Prostate gland (tissue), 2 donors: ENCODE results near the gene PODXL2. TPM values are rescaled to one million over a fixed set of nuclear protein-coding genes. Genes with fewer than 3 reads are reported as not detected.

Experiments used
- DNase-seq: peaks from one replicate; pipeline ENCODE4 v3.0.0-alpha.2; 2019; ENCODE audit warnings: low spot score
- H3K27ac ChIP-seq, 2 donors: fragments of 200-600 bp; sonication (generic); 2 replicates each; pipeline ENCODE4 v1.5.1; 2017 to 2019
- H3K27me3 ChIP-seq: fragments of 200-600 bp; sonication (generic); replicated peaks from 2 replicates; pipeline ENCODE4 v1.5.1; 2019; ENCODE audit not compliant: insufficient read depth
- H3K36me3 ChIP-seq, 2 donors: fragments of 200-600 bp; sonication (generic); 1 replicate in 1 of 2; 2 replicates in 1 of 2; pipeline versions ENCODE4 v1.5.1 to v1.8.1; 2017 to 2019
- H3K4me1 ChIP-seq: fragments of 200-600 bp; sonication (generic); replicated peaks from 2 replicates; pipeline ENCODE4 v1.5.1; 2019
- H3K4me3 ChIP-seq, 2 donors: fragments of 200-600 bp; sonication (generic); 2 replicates each; pipeline ENCODE4 v1.5.1; 2017 to 2019
- H3K9me3 ChIP-seq: fragments of 200-600 bp; sonication (generic); 2 replicates; pipeline ENCODE4 v1.5.1; 2017
- POLR2A ChIP-seq: fragments of 450-650 bp; IDR thresholded peaks from one replicate; pipeline ENCODE4 v1.6.1; 2016; ENCODE audit warnings: antibody characterized with exemption, mild to moderate bottlenecking
- POLR2AphosphoS5 ChIP-seq: sonication (generic); formaldehyde crosslinking; IDR thresholded peaks from one replicate; pipeline ENCODE4 v1.6.1; 2017; ENCODE audit warnings: antibody characterized with exemption
- WGBS: methylation state at CpG from one replicate; pipeline ENCODE4 v1.1.5; 2018; 5-methylcytosine and 5-hydroxymethylcytosine counted together
- intact Hi-C: fragments of 100-400 bp; cut with DNase I; formaldehyde crosslinking; loops from one replicate; pipeline ENCODE4 v1.14.2; 2022
- total RNA-seq, 2 donors: library from RNA; depleted of rRNA; stranded (reverse); fragments of >200 nt; gene quantifications; one replicate each; pipeline ENCODE4 v1.1.0, GENCODE V29; 2016
- TF ChIP-seq, protein P1 (sequence below), 4 experiments: fragments of 200-600 bp in 2 of 4; fragments of 450-650 bp in 2 of 4; sonication (generic) in 2 of 4; IDR thresholded peaks; 1 replicate in 3 of 4; 2 replicates in 1 of 4; pipeline ENCODE4 v1.5.1; 2016 to 2019; ENCODE audit warnings: antibody characterized with exemption in 4 of 4, mild to moderate bottlenecking in 2 of 4, moderate library complexity in 2 of 4

PODXL2 gene
- total RNA-seq, 2 donors from 2014 or later, result 63.9 to 73.7 TPM

GRCh38 chr3:127697551-127698240, 68.7 kb downstream of the PODXL2 start:
- intact Hi-C loops, result loop anchor here (2.0 to 5.0 kb wide), 2 partner anchors 40 to 125 kb away; partner anchors contain the start of gene MGLL
- Histone ChIP-seq H3K27me3 (no peaks in the 10 kb centered on the region), H3K4me3 (no peak overlapping the region), H3K4me1 (peaks cover 13% of the 10 kb centered on the region), H3K36me3 (no peaks in the 10 kb centered on the region), H3K9me3 (no peaks in the 10 kb centered on the region), H3K27ac (peak overlapping the region; percentile 74 to 82)
- DNase-seq, result peak; percentile 59
- 20% methylated on average over 16 of the region's 16 CpGs for WGBS
- TF ChIP-seq, protein P1, sequence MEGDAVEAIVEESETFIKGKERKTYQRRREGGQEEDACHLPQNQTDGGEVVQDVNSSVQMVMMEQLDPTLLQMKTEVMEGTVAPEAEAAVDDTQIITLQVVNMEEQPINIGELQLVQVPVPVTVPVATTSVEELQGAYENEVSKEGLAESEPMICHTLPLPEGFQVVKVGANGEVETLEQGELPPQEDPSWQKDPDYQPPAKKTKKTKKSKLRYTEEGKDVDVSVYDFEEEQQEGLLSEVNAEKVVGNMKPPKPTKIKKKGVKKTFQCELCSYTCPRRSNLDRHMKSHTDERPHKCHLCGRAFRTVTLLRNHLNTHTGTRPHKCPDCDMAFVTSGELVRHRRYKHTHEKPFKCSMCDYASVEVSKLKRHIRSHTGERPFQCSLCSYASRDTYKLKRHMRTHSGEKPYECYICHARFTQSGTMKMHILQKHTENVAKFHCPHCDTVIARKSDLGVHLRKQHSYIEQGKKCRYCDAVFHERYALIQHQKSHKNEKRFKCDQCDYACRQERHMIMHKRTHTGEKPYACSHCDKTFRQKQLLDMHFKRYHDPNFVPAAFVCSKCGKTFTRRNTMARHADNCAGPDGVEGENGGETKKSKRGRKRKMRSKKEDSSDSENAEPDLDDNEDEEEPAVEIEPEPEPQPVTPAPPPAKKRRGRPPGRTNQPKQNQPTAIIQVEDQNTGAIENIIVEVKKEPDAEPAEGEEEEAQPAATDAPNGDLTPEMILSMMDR (IDR thresholded peaks at IDR 0.05), result no peak
- TF ChIP-seq POLR2AphosphoS5 (peak; percentile 70), POLR2A (no peak)

DNA sequence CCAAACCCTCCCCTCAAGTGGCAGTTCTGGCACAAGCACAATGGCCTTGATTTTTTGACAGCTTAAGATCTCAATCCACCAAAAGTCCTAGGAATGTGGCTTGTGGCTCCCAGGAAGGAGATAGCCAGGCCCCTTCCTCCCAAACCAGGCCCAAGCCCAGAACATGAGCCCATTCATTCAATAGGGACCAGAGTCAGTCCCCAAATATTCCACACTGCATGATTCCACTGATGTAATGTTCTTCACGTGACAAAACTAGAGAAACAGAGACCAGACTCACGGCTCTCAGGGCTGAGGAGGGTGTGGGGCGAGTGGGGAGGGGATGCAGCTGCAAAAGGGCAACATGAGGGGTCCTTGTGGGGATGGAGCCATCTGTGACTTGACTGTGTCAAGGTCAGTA, 69.3 kb downstream of the PODXL2 start:
- TF ChIP-seq POLR2A, result no peak
- TF ChIP-seq, protein P1 (IDR thresholded peaks at IDR 0.05), result no peak
- no peak for TF ChIP-seq POLR2AphosphoS5
- 76% methylated on average over 3 of the region's 3 CpGs for WGBS
- no peaks in the 10 kb centered on the region for H3K27me3 ChIP-seq
- no peaks in the 10 kb centered on the region for H3K36me3 ChIP-seq
- intact Hi-C loops, result loop anchor here (5.0 kb wide), 1 partner anchor 39 kb away; no protein-coding TSS in a partner anchor
- H3K9me3 ChIP-seq, result no peaks in the 10 kb centered on the region
- H3K4me3 ChIP-seq, result no peak overlapping the region
- DNase-seq, result no peak
- peak overlapping the region; percentile 74 to 82 for H3K27ac ChIP-seq
- peaks cover 13% of the 10 kb centered on the region for H3K4me1 ChIP-seq

GRCh38 chr3:127698691-127699415, 69.9 kb downstream of the PODXL2 start:
- H3K36me3 ChIP-seq, result no peaks in the 10 kb centered on the region
- peak overlapping the region; percentile 74 to 82 for H3K27ac ChIP-seq
- H3K4me1 ChIP-seq, result peaks cover 13% of the 10 kb centered on the region
- intact Hi-C loops, result loop anchor here (5.0 kb wide), 1 partner anchor 38 kb away; no protein-coding TSS in a partner anchor
- no peaks in the 10 kb centered on the region for H3K27me3 ChIP-seq
- H3K4me3 ChIP-seq, result no peak overlapping the region
- WGBS, result 65% methylated on average over 6 of the region's 6 CpGs
- H3K9me3 ChIP-seq, result no peaks in the 10 kb centered on the region
- DNase-seq, result no peak
- TF ChIP-seq POLR2A (no peak), POLR2AphosphoS5 (no peak)
- TF ChIP-seq, protein P1 (IDR thresholded peaks at IDR 0.05), result no peak

DNA sequence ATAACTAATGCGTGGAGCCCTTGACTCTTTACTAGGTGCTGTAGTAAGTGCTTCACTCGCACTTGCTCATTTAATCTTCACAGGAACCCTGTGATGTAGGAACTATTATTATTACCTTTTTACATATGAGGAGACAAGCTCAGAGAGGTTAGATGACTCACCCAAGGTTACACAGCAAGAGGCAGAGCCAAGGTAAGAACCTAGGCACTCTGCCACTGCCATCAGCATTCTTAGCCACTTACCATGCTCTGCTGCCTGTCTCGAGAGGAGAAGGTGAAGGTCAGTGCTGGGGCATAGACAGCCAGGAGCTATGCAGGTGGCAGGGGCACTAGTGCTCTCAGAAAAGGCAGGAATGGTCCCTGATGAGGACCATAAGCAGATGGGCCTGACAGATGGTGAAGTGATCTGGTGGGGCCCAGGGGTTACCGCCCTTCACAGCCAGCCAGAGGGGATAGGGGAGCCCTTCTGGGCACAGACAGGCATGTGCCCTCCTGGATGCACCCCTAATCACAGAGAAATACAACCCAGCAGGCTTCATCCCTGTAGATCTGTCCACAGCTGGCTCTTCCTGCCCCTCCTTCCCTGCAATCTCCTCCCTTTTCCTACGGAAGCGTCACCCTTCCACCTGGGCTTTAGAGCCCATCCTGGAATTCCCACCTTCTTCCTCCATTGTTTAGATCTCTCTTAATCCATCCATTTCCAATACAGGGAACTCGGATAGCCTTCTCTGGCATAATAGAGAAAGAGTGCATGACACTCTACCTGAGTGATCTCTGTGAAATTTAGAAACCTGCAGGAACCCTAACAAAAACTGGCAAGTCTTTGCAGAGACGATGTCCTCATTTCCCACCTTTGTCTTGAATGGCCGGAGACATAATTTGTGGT, 70.7 kb downstream of the PODXL2 start:
- intact Hi-C loops, result loop anchor here (5.0 kb wide), 1 partner anchor 38 kb away; no protein-coding TSS in a partner anchor
- Histone ChIP-seq H3K4me1 (peaks cover 13% of the 10 kb centered on the region), H3K27ac (peak overlapping the region; percentile 74 to 82), H3K4me3 (no peak overlapping the region), H3K36me3 (no peaks in the 10 kb centered on the region), H3K27me3 (no peaks in the 10 kb centered on the region), H3K9me3 (no peaks in the 10 kb centered on the region)
- WGBS, result 83% methylated on average over 9 of the region's 9 CpGs
- DNase-seq, result no peak
- no peak for TF ChIP-seq POLR2A
- TF ChIP-seq, protein P1 (IDR thresholded peaks at IDR 0.05), result no peak
- TF ChIP-seq POLR2AphosphoS5, result no peak
